ENCODE results near the gene ARHGAP25.

The ARHGAP25 gene

GRCh38 chr2:68750592-68751396, 16.2 kb downstream of the ARHGAP25 start:
- DNase-seq (ENCODE audit: low read depth in 1 of 2, low spot score in 1 of 2) = no peak
- TF ChIP-seq JUND (IDR thresholded peaks at IDR 0.05; ENCODE audit: low read depth) = no peak
- in situ Hi-C loops (cut with HindIII; ENCODE audit: low pct_unique_long_range_greater_than_20kb, low sequenced_read_pairs) = no loop called here

GRCh38 chr2:68751397-68752339, 17.1 kb downstream of the ARHGAP25 start:
- in situ Hi-C loops (cut with HindIII; ENCODE audit: low pct_unique_long_range_greater_than_20kb, low sequenced_read_pairs) = no loop called here
- TF ChIP-seq JUND (IDR thresholded peaks at IDR 0.05; ENCODE audit: low read depth) = no peak
- peak; percentile 48 to 81 for DNase-seq (ENCODE audit: low read depth in 1 of 2, low spot score in 1 of 2)

- no peak for TF ChIP-seq JUND (IDR thresholded peaks at IDR 0.05; ENCODE audit: low read depth)
- DNase-seq (ENCODE audit: low read depth in 1 of 2, low spot score in 1 of 2) = no peak
- in situ Hi-C loops (cut with HindIII; ENCODE audit: low pct_unique_long_range_greater_than_20kb, low sequenced_read_pairs) = no loop called here
Observed at GRCh38 chr2:68753318-68753717, 18.7 kb downstream of the ARHGAP25 start.

- in situ Hi-C loops (cut with HindIII; ENCODE audit: low pct_unique_long_range_greater_than_20kb, low sequenced_read_pairs) = no loop called here
- DNase-seq (ENCODE audit: low read depth in 1 of 2, low spot score in 1 of 2) = no peak
- no peak for TF ChIP-seq JUND (IDR thresholded peaks at IDR 0.05; ENCODE audit: low read depth)
Observed at GRCh38 chr2:68755071-68755470, 20.5 kb downstream of the ARHGAP25 start.

- no peak for DNase-seq (ENCODE audit: low read depth in 1 of 2, low spot score in 1 of 2)
- no peak for TF ChIP-seq JUND (IDR thresholded peaks at IDR 0.05; ENCODE audit: low read depth)
Observed at GRCh38 chr2:68756178-68756577, 21.6 kb downstream of the ARHGAP25 start.

GRCh38 chr2:68757081-68757480, 22.5 kb downstream of the ARHGAP25 start:
- no peak for DNase-seq (ENCODE audit: low read depth in 1 of 2, low spot score in 1 of 2)
- in situ Hi-C loops (cut with HindIII; ENCODE audit: low pct_unique_long_range_greater_than_20kb, low sequenced_read_pairs) = no loop called here
- no peak for TF ChIP-seq JUND (IDR thresholded peaks at IDR 0.05; ENCODE audit: low read depth)

More at GRCh38 chr2:68756178-68756577, 21.6 kb downstream of the ARHGAP25 start:
- in situ Hi-C loops (cut with HindIII; ENCODE audit: low pct_unique_long_range_greater_than_20kb, low sequenced_read_pairs) = no loop called here

- in situ Hi-C loops (cut with HindIII; ENCODE audit: low pct_unique_long_range_greater_than_20kb, low sequenced_read_pairs) = no loop called here
Observed at GRCh38 chr2:68762100-68762499, 27.5 kb downstream of the ARHGAP25 start.

GRCh38 chr2:68762665-68763064, 28.1 kb downstream of the ARHGAP25 start:
- no peak for TF ChIP-seq JUND (IDR thresholded peaks at IDR 0.05; ENCODE audit: low read depth)
- in situ Hi-C loops (cut with HindIII; ENCODE audit: low pct_unique_long_range_greater_than_20kb, low sequenced_read_pairs) = no loop called here
- DNase-seq (ENCODE audit: low read depth in 1 of 2, low spot score in 1 of 2) = no peak

More at GRCh38 chr2:68762100-68762499, 27.5 kb downstream of the ARHGAP25 start:
- no peak for TF ChIP-seq JUND (IDR thresholded peaks at IDR 0.05; ENCODE audit: low read depth)
- DNase-seq (ENCODE audit: low read depth in 1 of 2, low spot score in 1 of 2) = no peak

- no peak for TF ChIP-seq JUND (IDR thresholded peaks at IDR 0.05; ENCODE audit: low read depth)
- in situ Hi-C loops (cut with HindIII; ENCODE audit: low pct_unique_long_range_greater_than_20kb, low sequenced_read_pairs) = no loop called here
- no peak for DNase-seq (ENCODE audit: low read depth in 1 of 2, low spot score in 1 of 2)
Observed at GRCh38 chr2:68764041-68764805, 29.6 kb downstream of the ARHGAP25 start.

GRCh38 chr2:68764806-68765311, 30.2 kb downstream of the ARHGAP25 start:
- no peak for DNase-seq (ENCODE audit: low read depth in 1 of 2, low spot score in 1 of 2)
- TF ChIP-seq JUND (IDR thresholded peaks at IDR 0.05; ENCODE audit: low read depth) = no peak
- in situ Hi-C loops (cut with HindIII; ENCODE audit: low pct_unique_long_range_greater_than_20kb, low sequenced_read_pairs) = no loop called here

GRCh38 chr2:68765739-68766375, 31.2 kb downstream of the ARHGAP25 start:
- in situ Hi-C loops (cut with HindIII; ENCODE audit: low pct_unique_long_range_greater_than_20kb, low sequenced_read_pairs) = no loop called here
- no peak for DNase-seq (ENCODE audit: low read depth in 1 of 2, low spot score in 1 of 2)
- no peak for TF ChIP-seq JUND (IDR thresholded peaks at IDR 0.05; ENCODE audit: low read depth)

Data from T47D (cell line).